ENCODE data around the gene EIF3I. TPM values are rescaled to one million over a fixed set of nuclear protein-coding genes. Genes with fewer than 3 reads are reported as not detected.

Gene EIF3I
- total and polyA plus RNA-seq, 2 experiments from 2014 or later: 228 to 274 TPM

DNA sequence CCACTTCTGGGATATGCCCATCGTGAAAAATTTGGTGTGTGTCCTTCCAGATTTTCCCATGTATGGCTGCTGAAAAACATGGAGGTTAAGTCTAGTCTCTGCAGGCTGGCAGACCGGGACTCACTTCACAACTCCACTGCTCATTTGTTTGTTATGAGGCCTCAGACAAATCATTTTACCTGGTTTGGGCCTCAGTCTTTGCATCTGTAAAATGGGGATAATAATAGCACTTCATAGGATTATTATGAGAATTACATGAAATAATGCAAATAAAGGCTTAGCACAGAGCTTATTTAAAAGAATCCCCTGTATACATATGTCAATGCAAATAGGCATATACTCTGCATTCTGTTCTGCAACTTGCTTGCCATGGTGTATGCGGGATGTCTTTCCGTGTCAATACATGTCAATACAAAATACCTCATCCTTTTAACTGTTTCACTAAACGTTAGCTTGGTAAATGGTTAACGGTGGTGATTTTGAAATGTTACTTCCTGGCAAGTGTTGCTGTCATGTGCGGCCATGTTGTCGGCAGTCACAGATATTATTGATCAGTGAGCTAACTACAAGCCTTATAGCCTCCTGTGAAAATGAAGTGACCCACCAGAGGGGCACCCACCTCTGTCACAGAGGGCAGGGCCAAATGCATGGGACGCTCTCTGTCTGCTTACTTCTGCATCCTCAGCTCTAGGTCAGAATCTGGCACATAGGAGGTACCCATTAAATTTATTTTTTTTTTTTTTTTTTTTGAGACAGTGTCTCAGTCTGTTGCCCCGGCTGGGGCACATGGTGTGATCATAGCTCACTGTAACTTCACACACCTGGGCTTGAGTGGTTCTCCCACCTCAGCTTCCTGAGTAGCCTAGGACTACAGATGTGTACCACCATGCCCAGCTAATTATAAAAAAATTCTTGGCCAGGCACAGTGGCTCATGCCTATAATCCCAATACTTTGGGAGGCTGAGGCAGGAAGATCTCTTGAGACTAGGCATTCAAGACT, 33.2 kb downstream of the EIF3I start:
- H3K27ac Mint-ChIP-seq: no peak overlapping the region
- DNase-seq (ENCODE audit: low spot score) (no peak), ATAC-seq (no peak)
- Histone ChIP-seq H4K20me1 (replicated peaks; ENCODE audit: insufficient read depth) (0 out of 2 replicates have a peak, but pooled peaks cover 3% of the 10 kb centered on the region), H3K9me2 (ENCODE audit: insufficient read depth) (no peaks in the 10 kb centered on the region), H3K4me2 (no peak overlapping the region), H2AFZ (no peak overlapping the region), H3F3A (replicated peaks; ENCODE audit: low read depth) (0 out of 2 replicates have a peak, but pooled peaks cover 5% of the 10 kb centered on the region), H3K27me3 (ENCODE audit: insufficient read depth) (no peaks in the 10 kb centered on the region), H3K4me3 (no peak overlapping the region), H3K27ac (ENCODE audit: low read depth) (no peak overlapping the region), H3K79me2 (replicated peaks; ENCODE audit: insufficient read depth) (no peaks in the 10 kb centered on the region), H3K36me3 (ENCODE audit: insufficient read depth) (no peaks in the 10 kb centered on the region), H3K4me1 (ENCODE audit: insufficient read depth) (peaks cover 9% of the 10 kb centered on the region; the same call in 1 of the 2 replicates)
- peaks cover 17% of the 10 kb centered on the region for H3K4me1 Mint-ChIP-seq
- no peaks in the 10 kb centered on the region for H3K36me3 Mint-ChIP-seq (ENCODE audit: low read depth)
- TF ChIP-seq NANOG (IDR thresholded peaks at IDR 0.05; ENCODE audit: borderline replicate concordance) (no peak), ZNF331 (CRISPR knock-in tag; IDR thresholded peaks at IDR 0.05; ENCODE audit: low read depth) (no peak), POLR2AphosphoS5 (IDR thresholded peaks at IDR 0.05; ENCODE audit: low read depth) (no peak), EZH2phosphoT487 (IDR thresholded peaks at IDR 0.05; ENCODE audit: unreplicated experiment) (no peak), EZH2 (IDR thresholded peaks at IDR 0.05; ENCODE audit: low read depth, unreplicated experiment) (no peak), STAT1 (IDR thresholded peaks at IDR 0.05; ENCODE audit: unreplicated experiment) (no peak), CREB1 (CRISPR knock-in tag; IDR thresholded peaks at IDR 0.05; ENCODE audit: low read depth) (no peak)
- TF ChIP-seq, protein P1, sequence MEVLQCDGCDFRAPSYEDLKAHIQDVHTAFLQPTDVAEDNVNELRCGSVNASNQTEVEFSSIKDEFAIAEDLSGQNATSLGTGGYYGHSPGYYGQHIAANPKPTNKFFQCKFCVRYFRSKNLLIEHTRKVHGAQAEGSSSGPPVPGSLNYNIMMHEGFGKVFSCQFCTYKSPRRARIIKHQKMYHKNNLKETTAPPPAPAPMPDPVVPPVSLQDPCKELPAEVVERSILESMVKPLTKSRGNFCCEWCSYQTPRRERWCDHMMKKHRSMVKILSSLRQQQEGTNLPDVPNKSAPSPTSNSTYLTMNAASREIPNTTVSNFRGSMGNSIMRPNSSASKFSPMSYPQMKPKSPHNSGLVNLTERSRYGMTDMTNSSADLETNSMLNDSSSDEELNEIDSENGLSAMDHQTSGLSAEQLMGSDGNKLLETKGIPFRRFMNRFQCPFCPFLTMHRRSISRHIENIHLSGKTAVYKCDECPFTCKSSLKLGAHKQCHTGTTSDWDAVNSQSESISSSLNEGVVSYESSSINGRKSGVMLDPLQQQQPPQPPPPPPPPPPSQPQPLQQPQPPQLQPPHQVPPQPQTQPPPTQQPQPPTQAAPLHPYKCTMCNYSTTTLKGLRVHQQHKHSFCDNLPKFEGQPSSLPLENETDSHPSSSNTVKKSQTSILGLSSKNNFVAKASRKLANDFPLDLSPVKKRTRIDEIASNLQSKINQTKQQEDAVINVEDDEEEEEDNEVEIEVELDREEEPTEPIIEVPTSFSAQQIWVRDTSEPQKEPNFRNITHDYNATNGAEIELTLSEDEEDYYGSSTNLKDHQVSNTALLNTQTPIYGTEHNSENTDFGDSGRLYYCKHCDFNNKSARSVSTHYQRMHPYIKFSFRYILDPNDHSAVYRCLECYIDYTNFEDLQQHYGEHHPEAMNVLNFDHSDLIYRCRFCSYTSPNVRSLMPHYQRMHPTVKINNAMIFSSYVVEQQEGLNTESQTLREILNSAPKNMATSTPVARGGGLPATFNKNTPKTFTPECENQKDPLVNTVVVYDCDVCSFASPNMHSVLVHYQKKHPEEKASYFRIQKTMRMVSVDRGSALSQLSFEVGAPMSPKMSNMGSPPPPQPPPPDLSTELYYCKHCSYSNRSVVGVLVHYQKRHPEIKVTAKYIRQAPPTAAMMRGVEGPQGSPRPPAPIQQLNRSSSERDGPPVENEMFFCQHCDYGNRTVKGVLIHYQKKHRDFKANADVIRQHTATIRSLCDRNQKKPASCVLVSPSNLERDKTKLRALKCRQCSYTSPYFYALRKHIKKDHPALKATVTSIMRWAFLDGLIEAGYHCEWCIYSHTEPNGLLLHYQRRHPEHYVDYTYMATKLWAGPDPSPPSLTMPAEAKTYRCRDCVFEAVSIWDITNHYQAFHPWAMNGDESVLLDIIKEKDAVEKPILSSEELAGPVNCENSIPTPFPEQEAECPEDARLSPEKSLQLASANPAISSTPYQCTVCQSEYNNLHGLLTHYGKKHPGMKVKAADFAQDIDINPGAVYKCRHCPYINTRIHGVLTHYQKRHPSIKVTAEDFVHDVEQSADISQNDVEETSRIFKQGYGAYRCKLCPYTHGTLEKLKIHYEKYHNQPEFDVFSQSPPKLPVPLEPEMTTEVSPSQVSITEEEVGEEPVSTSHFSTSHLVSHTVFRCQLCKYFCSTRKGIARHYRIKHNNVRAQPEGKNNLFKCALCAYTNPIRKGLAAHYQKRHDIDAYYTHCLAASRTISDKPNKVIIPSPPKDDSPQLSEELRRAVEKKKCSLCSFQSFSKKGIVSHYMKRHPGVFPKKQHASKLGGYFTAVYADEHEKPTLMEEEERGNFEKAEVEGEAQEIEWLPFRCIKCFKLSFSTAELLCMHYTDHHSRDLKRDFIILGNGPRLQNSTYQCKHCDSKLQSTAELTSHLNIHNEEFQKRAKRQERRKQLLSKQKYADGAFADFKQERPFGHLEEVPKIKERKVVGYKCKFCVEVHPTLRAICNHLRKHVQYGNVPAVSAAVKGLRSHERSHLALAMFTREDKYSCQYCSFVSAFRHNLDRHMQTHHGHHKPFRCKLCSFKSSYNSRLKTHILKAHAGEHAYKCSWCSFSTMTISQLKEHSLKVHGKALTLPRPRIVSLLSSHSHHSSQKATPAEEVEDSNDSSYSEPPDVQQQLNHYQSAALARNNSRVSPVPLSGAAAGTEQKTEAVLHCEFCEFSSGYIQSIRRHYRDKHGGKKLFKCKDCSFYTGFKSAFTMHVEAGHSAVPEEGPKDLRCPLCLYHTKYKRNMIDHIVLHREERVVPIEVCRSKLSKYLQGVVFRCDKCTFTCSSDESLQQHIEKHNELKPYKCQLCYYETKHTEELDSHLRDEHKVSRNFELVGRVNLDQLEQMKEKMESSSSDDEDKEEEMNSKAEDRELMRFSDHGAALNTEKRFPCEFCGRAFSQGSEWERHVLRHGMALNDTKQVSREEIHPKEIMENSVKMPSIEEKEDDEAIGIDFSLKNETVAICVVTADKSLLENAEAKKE (CRISPR knock-in tag; IDR thresholded peaks at IDR 0.05): no peak
- TF ChIP-seq, protein P2, sequence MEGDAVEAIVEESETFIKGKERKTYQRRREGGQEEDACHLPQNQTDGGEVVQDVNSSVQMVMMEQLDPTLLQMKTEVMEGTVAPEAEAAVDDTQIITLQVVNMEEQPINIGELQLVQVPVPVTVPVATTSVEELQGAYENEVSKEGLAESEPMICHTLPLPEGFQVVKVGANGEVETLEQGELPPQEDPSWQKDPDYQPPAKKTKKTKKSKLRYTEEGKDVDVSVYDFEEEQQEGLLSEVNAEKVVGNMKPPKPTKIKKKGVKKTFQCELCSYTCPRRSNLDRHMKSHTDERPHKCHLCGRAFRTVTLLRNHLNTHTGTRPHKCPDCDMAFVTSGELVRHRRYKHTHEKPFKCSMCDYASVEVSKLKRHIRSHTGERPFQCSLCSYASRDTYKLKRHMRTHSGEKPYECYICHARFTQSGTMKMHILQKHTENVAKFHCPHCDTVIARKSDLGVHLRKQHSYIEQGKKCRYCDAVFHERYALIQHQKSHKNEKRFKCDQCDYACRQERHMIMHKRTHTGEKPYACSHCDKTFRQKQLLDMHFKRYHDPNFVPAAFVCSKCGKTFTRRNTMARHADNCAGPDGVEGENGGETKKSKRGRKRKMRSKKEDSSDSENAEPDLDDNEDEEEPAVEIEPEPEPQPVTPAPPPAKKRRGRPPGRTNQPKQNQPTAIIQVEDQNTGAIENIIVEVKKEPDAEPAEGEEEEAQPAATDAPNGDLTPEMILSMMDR (conservative IDR thresholded peaks at IDR 0.05; ENCODE audit: low read depth in 2 of 2): no peak
- TF ChIP-seq, protein P3, sequence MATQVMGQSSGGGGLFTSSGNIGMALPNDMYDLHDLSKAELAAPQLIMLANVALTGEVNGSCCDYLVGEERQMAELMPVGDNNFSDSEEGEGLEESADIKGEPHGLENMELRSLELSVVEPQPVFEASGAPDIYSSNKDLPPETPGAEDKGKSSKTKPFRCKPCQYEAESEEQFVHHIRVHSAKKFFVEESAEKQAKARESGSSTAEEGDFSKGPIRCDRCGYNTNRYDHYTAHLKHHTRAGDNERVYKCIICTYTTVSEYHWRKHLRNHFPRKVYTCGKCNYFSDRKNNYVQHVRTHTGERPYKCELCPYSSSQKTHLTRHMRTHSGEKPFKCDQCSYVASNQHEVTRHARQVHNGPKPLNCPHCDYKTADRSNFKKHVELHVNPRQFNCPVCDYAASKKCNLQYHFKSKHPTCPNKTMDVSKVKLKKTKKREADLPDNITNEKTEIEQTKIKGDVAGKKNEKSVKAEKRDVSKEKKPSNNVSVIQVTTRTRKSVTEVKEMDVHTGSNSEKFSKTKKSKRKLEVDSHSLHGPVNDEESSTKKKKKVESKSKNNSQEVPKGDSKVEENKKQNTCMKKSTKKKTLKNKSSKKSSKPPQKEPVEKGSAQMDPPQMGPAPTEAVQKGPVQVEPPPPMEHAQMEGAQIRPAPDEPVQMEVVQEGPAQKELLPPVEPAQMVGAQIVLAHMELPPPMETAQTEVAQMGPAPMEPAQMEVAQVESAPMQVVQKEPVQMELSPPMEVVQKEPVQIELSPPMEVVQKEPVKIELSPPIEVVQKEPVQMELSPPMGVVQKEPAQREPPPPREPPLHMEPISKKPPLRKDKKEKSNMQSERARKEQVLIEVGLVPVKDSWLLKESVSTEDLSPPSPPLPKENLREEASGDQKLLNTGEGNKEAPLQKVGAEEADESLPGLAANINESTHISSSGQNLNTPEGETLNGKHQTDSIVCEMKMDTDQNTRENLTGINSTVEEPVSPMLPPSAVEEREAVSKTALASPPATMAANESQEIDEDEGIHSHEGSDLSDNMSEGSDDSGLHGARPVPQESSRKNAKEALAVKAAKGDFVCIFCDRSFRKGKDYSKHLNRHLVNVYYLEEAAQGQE (IDR thresholded peaks at IDR 0.05; ENCODE audit: unreplicated experiment): no peak
- TF ChIP-seq, protein P4, sequence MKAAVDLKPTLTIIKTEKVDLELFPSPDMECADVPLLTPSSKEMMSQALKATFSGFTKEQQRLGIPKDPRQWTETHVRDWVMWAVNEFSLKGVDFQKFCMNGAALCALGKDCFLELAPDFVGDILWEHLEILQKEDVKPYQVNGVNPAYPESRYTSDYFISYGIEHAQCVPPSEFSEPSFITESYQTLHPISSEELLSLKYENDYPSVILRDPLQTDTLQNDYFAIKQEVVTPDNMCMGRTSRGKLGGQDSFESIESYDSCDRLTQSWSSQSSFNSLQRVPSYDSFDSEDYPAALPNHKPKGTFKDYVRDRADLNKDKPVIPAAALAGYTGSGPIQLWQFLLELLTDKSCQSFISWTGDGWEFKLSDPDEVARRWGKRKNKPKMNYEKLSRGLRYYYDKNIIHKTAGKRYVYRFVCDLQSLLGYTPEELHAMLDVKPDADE (IDR thresholded peaks at IDR 0.05): no peak
- no peak overlapping the region for H3K4me3 Mint-ChIP-seq
- peaks cover 4% of the 10 kb centered on the region for H3K27me3 Mint-ChIP-seq (ENCODE audit: insufficient read depth, low read depth, poor library complexity)
- no peaks in the 10 kb centered on the region for H3K9me3 Mint-ChIP-seq

Measured in GM23338 (cell line).